Fibroblast of lung (primary cell): ENCODE data around the gene GTF2A1. TPM values are rescaled to one million over a fixed set of nuclear protein-coding genes. Genes with fewer than 3 reads are reported as not detected.
"Not testable (repeated sequence)": the region's sequence is repeated elsewhere in the genome, so short reads cannot be mapped to it uniquely, and the experiment has no call there.

ENCODE experiments used
- DNase-seq, 2 donors: peaks; one replicate each; pipeline versions ENCODE4 v3.0.0 to v3.0.0-alpha.2; 2010; ENCODE audit warnings: low read depth in 2 of 2
- H2AFZ ChIP-seq: 2 replicates; pipeline ENCODE4 v1.5.1; 2012; ENCODE audit warnings: low read length, control low read depth, inconsistent platforms
- H3K27ac ChIP-seq: 2 replicates; pipeline ENCODE4 v1.5.1; 2011; ENCODE audit warnings: low read length, control low read depth; ENCODE audit not compliant: insufficient read depth
- H3K27me3 ChIP-seq: 2 replicates; pipeline ENCODE4 v1.5.1; 2011; ENCODE audit warnings: mild to moderate bottlenecking, low read length; ENCODE audit not compliant: control insufficient read depth, insufficient read depth
- H3K36me3 ChIP-seq: 2 replicates; pipeline ENCODE4 v1.5.1; 2011; ENCODE audit warnings: low read length; ENCODE audit not compliant: control insufficient read depth, insufficient read depth
- H3K4me1 ChIP-seq: 2 replicates; pipeline ENCODE4 v1.5.1; 2011; ENCODE audit warnings: low read length; ENCODE audit not compliant: control insufficient read depth, insufficient read depth; ENCODE audit errors: extremely low read depth
- H3K4me2 ChIP-seq: 2 replicates; pipeline ENCODE4 v1.5.1; 2011; ENCODE audit warnings: low read length, control low read depth; ENCODE audit not compliant: insufficient read depth; ENCODE audit errors: extremely low read depth
- H3K4me3 ChIP-seq, 4 experiments: fragments of 200-600 bp in 1 of 4; sonication (generic) in 1 of 4; replicated peaks in 1 of 4; 2 replicates each; pipeline ENCODE4 v1.5.1; 2011 to 2016; ENCODE audit warnings: low read length in 4 of 4, low read depth in 3 of 4, mild to moderate bottlenecking in 3 of 4, control low read depth in 2 of 4, inconsistent platforms in 1 of 4, mixed read lengths in 1 of 4; ENCODE audit not compliant: insufficient read depth in 1 of 4; ENCODE audit errors: control extremely low read depth in 1 of 4
- H3K79me2 ChIP-seq: 2 replicates; pipeline ENCODE4 v1.5.1; 2012; ENCODE audit warnings: mild to moderate bottlenecking, low read length, inconsistent platforms; ENCODE audit not compliant: control insufficient read depth, insufficient read depth
- H3K9ac ChIP-seq: 2 replicates; pipeline ENCODE4 v1.5.1; 2011; ENCODE audit warnings: mild to moderate bottlenecking, low read length, control low read depth; ENCODE audit not compliant: insufficient read depth
- H3K9me3 ChIP-seq: 2 replicates; pipeline ENCODE4 v1.5.1; 2012; ENCODE audit warnings: low read depth, low read length; ENCODE audit not compliant: control insufficient read depth, insufficient read depth
- H4K20me1 ChIP-seq: 2 replicates; pipeline ENCODE4 v1.5.1; 2011; ENCODE audit warnings: low read length; ENCODE audit not compliant: control insufficient read depth, insufficient read depth; ENCODE audit errors: extremely low read depth
- EZH2 ChIP-seq: IDR thresholded peaks from 2 replicates; pipeline ENCODE4 v1.5.1; 2012; ENCODE audit warnings: low read length, control low read depth, mild to moderate bottlenecking; ENCODE audit errors: missing control alignments
- polyA plus RNA-seq, 2 donors: library from polyadenylated mRNA; depleted of rRNA in 1 of 2; stranded (reverse) in 1 of 2; unstranded in 1 of 2; fragments of >200 nt; gene quantifications; 2 replicates each; pipeline ENCODE4 v1.2.1, GENCODE V29; 2011 to 2012; ENCODE audit warnings: missing spikeins in 1 of 2
- total RNA-seq: library from RNA; depleted of rRNA; stranded (reverse); fragments of >200 nt; gene quantifications from 2 replicates; pipeline ENCODE4 v1.2.1, GENCODE V29; 2014
- TF ChIP-seq, protein P1 (sequence below), 2 donors: IDR thresholded peaks in 1 of 2; conservative IDR thresholded peaks in 1 of 2; 1 replicate in 1 of 2; 2 replicates in 1 of 2; pipeline ENCODE4 v1.5.1; 2011 to 2012; ENCODE audit warnings: low read length in 2 of 2, control low read depth in 1 of 2, inconsistent platforms in 1 of 2, low read depth in 1 of 2, mild to moderate bottlenecking in 1 of 2

Gene GTF2A1
- total and polyA plus RNA-seq, 2 donors (not counting 1 experiment from before 2014, with no cell fraction given), result 23.2 to 32.7 TPM

DNA sequence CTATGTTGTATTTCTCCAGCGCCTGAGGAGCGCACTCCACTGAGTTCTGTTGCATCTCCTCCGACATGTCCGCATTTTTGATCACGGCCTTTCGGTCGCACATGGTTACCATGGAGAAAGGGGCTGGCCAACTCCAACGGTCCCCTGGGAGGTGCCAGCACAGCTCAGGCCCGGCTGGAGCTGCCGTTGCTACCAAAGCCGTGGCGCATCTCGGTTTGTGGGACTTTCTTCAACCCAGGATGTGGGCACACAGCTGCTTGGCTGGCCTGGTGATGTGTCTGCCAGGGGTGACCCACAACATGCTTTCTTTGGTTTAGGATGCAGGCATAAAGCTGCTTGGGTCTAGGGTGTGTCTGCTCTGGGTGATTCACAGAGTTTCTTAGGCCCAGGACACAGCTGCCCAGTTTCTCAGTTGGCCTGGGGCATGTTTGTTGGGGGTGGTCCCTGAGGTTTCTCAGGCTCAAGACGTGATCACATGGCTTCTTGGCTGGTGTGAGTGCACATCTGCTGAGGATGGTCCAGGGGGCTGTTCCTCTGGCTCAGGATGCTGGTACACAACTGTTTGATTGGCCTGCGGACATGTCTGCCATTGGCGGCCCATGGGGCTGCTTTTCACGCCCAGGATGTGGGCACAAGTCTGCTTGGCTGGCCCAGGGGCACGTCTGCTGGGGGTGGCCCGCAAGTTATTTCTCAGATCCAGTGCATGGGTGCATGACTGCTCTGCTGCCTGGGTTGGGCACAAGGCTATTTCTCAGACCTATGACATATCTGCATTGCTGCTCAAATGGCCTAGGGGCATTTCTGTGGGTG, 25.9 kb upstream of the GTF2A1 start:
- H4K20me1 ChIP-seq, result no peaks in the 10 kb centered on the region
- DNase-seq, result no peak

GRCh38 chr14:81245771-81246170, 25.0 kb upstream of the GTF2A1 start:
- no peaks in the 10 kb centered on the region for H3K79me2 ChIP-seq
- H3K9ac ChIP-seq, result no peak overlapping the region
- no peak overlapping the region for H3K4me2 ChIP-seq
- DNase-seq, result no peak
- H2AFZ ChIP-seq, result no peak overlapping the region
- H4K20me1 ChIP-seq, result no peaks in the 10 kb centered on the region
- H3K4me3 ChIP-seq, result no peak overlapping the region
- TF ChIP-seq, protein P1, sequence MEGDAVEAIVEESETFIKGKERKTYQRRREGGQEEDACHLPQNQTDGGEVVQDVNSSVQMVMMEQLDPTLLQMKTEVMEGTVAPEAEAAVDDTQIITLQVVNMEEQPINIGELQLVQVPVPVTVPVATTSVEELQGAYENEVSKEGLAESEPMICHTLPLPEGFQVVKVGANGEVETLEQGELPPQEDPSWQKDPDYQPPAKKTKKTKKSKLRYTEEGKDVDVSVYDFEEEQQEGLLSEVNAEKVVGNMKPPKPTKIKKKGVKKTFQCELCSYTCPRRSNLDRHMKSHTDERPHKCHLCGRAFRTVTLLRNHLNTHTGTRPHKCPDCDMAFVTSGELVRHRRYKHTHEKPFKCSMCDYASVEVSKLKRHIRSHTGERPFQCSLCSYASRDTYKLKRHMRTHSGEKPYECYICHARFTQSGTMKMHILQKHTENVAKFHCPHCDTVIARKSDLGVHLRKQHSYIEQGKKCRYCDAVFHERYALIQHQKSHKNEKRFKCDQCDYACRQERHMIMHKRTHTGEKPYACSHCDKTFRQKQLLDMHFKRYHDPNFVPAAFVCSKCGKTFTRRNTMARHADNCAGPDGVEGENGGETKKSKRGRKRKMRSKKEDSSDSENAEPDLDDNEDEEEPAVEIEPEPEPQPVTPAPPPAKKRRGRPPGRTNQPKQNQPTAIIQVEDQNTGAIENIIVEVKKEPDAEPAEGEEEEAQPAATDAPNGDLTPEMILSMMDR (conservative IDR thresholded peaks at IDR 0.05 in 1 of 2, IDR thresholded peaks at IDR 0.05 in 1 of 2; ENCODE audit: low read depth in 1 of 2, low read length in 2 of 2), result no peak
- no peak for TF ChIP-seq EZH2
- no peaks in the 10 kb centered on the region for H3K4me1 ChIP-seq
- H3K36me3 ChIP-seq, result no peaks in the 10 kb centered on the region
- H3K27ac ChIP-seq, result no peak overlapping the region
- no peaks in the 10 kb centered on the region for H3K9me3 ChIP-seq
- no peaks in the 10 kb centered on the region for H3K27me3 ChIP-seq

More for the DNA sequence above, 25.9 kb upstream of the GTF2A1 start:
- H3K27me3 ChIP-seq, result no peaks in the 10 kb centered on the region
- no peak overlapping the region for H3K27ac ChIP-seq
- H3K79me2 ChIP-seq, result no peaks in the 10 kb centered on the region
- H3K4me2 ChIP-seq, result no peak overlapping the region
- no peaks in the 10 kb centered on the region for H3K9me3 ChIP-seq
- no peak overlapping the region for H3K9ac ChIP-seq
- peak overlapping the region; percentile 2 for H2AFZ ChIP-seq
- no peak overlapping the region for H3K4me3 ChIP-seq
- H3K4me1 ChIP-seq, result no peaks in the 10 kb centered on the region
- no peaks in the 10 kb centered on the region for H3K36me3 ChIP-seq
- no peak for TF ChIP-seq EZH2
- TF ChIP-seq, protein P1 (conservative IDR thresholded peaks at IDR 0.05 in 1 of 2, IDR thresholded peaks at IDR 0.05 in 1 of 2; ENCODE audit: low read depth in 1 of 2, low read length in 2 of 2), result no peak

GRCh38 chr14:81244431-81244830, 23.7 kb upstream of the GTF2A1 start:
- not testable (repeated sequence) for H3K36me3 ChIP-seq, H3K79me2 ChIP-seq, H3K27me3 ChIP-seq, H2AFZ ChIP-seq, H3K4me1 ChIP-seq, H3K9me3 ChIP-seq, H3K9ac ChIP-seq, H3K27ac ChIP-seq, DNase-seq, H3K4me3 ChIP-seq, H4K20me1 ChIP-seq, H3K4me2 ChIP-seq
